WTC11 (cell line): Measurements from ENCODE around the gene PRMT5.

ENCODE experiments used
- CBFB ChIP-seq: sonication (generic); formaldehyde crosslinking; IDR thresholded peaks from 2 replicates; pipeline ENCODE4 v1.8.1; 2022; ENCODE audit warnings: mild to moderate bottlenecking, low read depth, missing genetic modification reagents
- CTCF ChIP-seq: fragments of 200-600 bp; IDR thresholded peaks from 2 replicates; pipeline ENCODE4 v1.8.0; 2022; ENCODE audit warnings: antibody characterized with exemption
- FOXP4 ChIP-seq: sonication (generic); formaldehyde crosslinking; IDR thresholded peaks from 2 replicates; pipeline ENCODE4 v1.8.0; 2022; ENCODE audit warnings: mild to moderate bottlenecking, missing genetic modification reagents
- HMGXB4 ChIP-seq: sonication (generic); formaldehyde crosslinking; IDR thresholded peaks from 2 replicates; pipeline ENCODE4 v1.8.1; 2023; ENCODE audit warnings: mild to moderate bottlenecking, moderate library complexity, missing genetic modification reagents
- USF2 ChIP-seq: sonication (generic); formaldehyde crosslinking; IDR thresholded peaks from 2 replicates; pipeline ENCODE4 v1.8.1; 2023; ENCODE audit warnings: mild to moderate bottlenecking, missing genetic modification reagents, moderate library complexity
- ZNF121 ChIP-seq: sonication (generic); formaldehyde crosslinking; IDR thresholded peaks from 2 replicates; pipeline ENCODE4 v1.8.0; 2023; ENCODE audit warnings: missing genetic modification reagents
- TF ChIP-seq, protein P1 (sequence below): sonication (generic); formaldehyde crosslinking; IDR thresholded peaks from 2 replicates; pipeline ENCODE4 v1.8.0; 2023; ENCODE audit warnings: missing genetic modification reagents

DNA sequence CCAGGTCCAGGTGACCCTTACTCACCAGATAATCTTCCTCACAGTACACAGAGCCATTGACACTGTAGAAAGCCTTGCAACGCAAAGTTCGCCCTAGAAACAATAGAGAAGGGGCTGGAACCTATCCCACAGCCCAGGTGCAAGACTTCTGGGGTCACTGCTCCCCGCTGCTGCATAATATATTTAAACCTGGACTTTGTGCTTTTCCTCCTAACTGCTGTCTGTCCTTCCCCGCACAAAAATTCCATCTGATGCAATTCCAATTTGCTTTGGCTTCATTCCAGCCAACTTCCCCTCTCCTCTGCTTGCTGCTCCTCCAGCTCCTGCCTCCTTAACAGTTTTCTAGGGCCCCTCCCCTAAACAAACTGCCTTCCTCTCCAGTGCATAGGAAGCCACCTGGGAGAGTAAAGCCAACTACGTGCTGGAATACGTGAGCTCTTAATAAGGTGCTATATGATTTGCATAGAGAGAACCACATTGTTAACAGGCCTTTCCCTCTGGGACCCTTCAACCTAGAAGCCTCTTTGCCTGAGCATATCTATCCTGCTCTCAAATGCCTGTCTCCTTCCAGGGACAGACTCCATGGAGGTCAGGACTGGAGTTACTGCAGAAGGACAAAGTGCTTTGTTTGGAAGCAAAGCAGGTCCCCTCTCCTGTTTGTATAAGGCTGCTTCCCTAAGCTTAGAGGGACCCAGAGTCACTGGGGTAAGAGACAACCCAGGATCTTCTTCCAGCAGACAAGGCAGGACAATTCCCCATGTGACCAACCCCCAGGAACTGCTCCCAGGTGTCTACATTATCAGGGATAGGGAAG lies 47.7 kb upstream of the PRMT5 start:
- TF ChIP-seq HMGXB4 (CRISPR knock-in tag), result no peak
- no peak for TF ChIP-seq CTCF
- TF ChIP-seq ZNF121 (CRISPR knock-in tag), result no peak
- no peak for TF ChIP-seq USF2 (CRISPR knock-in tag)
- no peak for TF ChIP-seq CBFB (CRISPR knock-in tag)
- TF ChIP-seq, protein P1, sequence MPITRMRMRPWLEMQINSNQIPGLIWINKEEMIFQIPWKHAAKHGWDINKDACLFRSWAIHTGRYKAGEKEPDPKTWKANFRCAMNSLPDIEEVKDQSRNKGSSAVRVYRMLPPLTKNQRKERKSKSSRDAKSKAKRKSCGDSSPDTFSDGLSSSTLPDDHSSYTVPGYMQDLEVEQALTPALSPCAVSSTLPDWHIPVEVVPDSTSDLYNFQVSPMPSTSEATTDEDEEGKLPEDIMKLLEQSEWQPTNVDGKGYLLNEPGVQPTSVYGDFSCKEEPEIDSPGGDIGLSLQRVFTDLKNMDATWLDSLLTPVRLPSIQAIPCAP (CRISPR knock-in tag), result no peak
- TF ChIP-seq FOXP4 (CRISPR knock-in tag), result no peak
